Gastrocnemius medialis (tissue), 4 donors: Measurements from ENCODE around the gene WWOX. TPM values are rescaled to one million over a fixed set of nuclear protein-coding genes. Genes with fewer than 3 reads are reported as not detected.

Source experiments
- ATAC-seq, 2 donors: fragments of 150-250 bp; one replicate each; pipeline ENCODE4 v1.9.1; 2016
- DNase-seq, 2 donors: peaks; one replicate each; pipeline ENCODE4 v3.0.0-alpha.2; 2019
- H3K27ac ChIP-seq, 4 donors: fragments of 200-600 bp; sonication (generic); 1 replicate in 1 of 4; 2 replicates in 3 of 4; pipeline ENCODE4 v1.5.1; 2016 to 2018; ENCODE audit warnings: mild to moderate bottlenecking in 2 of 4, moderate library complexity in 1 of 4
- H3K27me3 ChIP-seq, 3 donors: fragments of 200-600 bp; sonication (generic) in 2 of 3; 1 replicate in 1 of 3; 2 replicates in 2 of 3; pipeline versions ENCODE4 v1.5.1 to v1.6.0; 2016 to 2019; ENCODE audit warnings: mild to moderate bottlenecking in 1 of 3, moderate library complexity in 1 of 3
- H3K36me3 ChIP-seq, 2 donors: fragments of 200-600 bp; sonication (generic) in 1 of 2; one replicate each; pipeline ENCODE4 v1.5.1; 2017 to 2018
- H3K4me1 ChIP-seq, 2 donors: fragments of 200-600 bp; sonication (generic) in 1 of 2; one replicate each; pipeline ENCODE4 v1.5.1; 2016 to 2017; ENCODE audit warnings: mild to moderate bottlenecking in 2 of 2
- H3K4me3 ChIP-seq, 4 donors: fragments of 200-600 bp; sonication (generic) in 3 of 4; 1 replicate in 1 of 4; 2 replicates in 3 of 4; pipeline ENCODE4 v1.5.1; 2016 to 2019; ENCODE audit warnings: mild to moderate bottlenecking in 2 of 4
- H3K9me3 ChIP-seq, 3 donors: fragments of 200-600 bp; sonication (generic) in 2 of 3; 1 replicate in 1 of 3; 2 replicates in 2 of 3; pipeline ENCODE4 v1.5.1; 2016 to 2019
- CTCF ChIP-seq, 5 experiments: fragments of 450-650 bp in 3 of 5; fragments of 200-600 bp in 2 of 5; sonication (generic) in 2 of 5; IDR thresholded peaks in 4 of 5; conservative IDR thresholded peaks in 1 of 5; 1 replicate in 4 of 5; 2 replicates in 1 of 5; pipeline ENCODE4 v1.5.1; 2016 to 2019; ENCODE audit warnings: antibody characterized with exemption in 5 of 5, mild to moderate bottlenecking in 3 of 5, moderate library complexity in 3 of 5
- POLR2A ChIP-seq, 2 donors: fragments of 450-650 bp; IDR thresholded peaks; one replicate each; pipeline ENCODE4 v1.6.1; 2017; ENCODE audit warnings: antibody characterized with exemption in 2 of 2, mild to moderate bottlenecking in 2 of 2, moderate library complexity in 2 of 2
- in situ Hi-C, 4 donors: fragments of 200-750 bp; cut with MboI; loops; one replicate each; pipeline versions ENCODE4 v1.15.0 to v1.8.0; 2017; ENCODE audit warnings: low sequenced_read_pairs in 4 of 4
- intact Hi-C: fragments of 100-400 bp; cut with DNase I; formaldehyde crosslinking; loops from one replicate; pipeline ENCODE4 v1.15.1; 2023; ENCODE audit warnings: low total_unique reads
- total RNA-seq, 4 donors: library from RNA; depleted of rRNA; stranded (reverse); fragments of >200 nt; gene quantifications; one replicate each; pipeline versions ENCODE4 v1.1.0 to v1.2.3, GENCODE V29; 2016

WWOX gene
- total RNA-seq, 4 donors from 2014 or later = 3.3 to 13.0 (median 6.0) TPM

GRCh38 chr16:79041206-79041605 is 941.8 kb downstream of the WWOX start:
- ATAC-seq = no peak
- Histone ChIP-seq H3K27ac (no peak overlapping the region), H3K4me1 (peaks cover 0 to 5% of the 10 kb centered on the region in 2 donors), H3K36me3 (no peaks in the 10 kb centered on the region), H3K4me3 (no peak overlapping the region), H3K27me3 (no peaks in the 10 kb centered on the region), H3K9me3 (no peaks in the 10 kb centered on the region)
- in situ Hi-C loops (no loop called here), intact Hi-C loops (no loop called here)
- TF ChIP-seq CTCF (IDR thresholded peaks at IDR 0.05 in 4 of 5, conservative IDR thresholded peaks at IDR 0.05 in 1 of 5) (no peak), POLR2A (IDR thresholded peaks at IDR 0.05) (no peak)
- no peak for DNase-seq

- DNase-seq = no peak
- Histone ChIP-seq H3K9me3 (no peaks in the 10 kb centered on the region), H3K4me1 (peaks cover 0 to 5% of the 10 kb centered on the region in 2 donors), H3K36me3 (no peaks in the 10 kb centered on the region), H3K27ac (no peak overlapping the region), H3K27me3 (no peaks in the 10 kb centered on the region), H3K4me3 (no peak overlapping the region)
- no peak for TF ChIP-seq CTCF (IDR thresholded peaks at IDR 0.05 in 4 of 5, conservative IDR thresholded peaks at IDR 0.05 in 1 of 5)
- TF ChIP-seq POLR2A (IDR thresholded peaks at IDR 0.05) = no peak
- ATAC-seq = no peak
- intact Hi-C loops = no loop called here
- in situ Hi-C loops = no loop called here
These were observed 942.7 kb downstream of the WWOX start for GRCh38 chr16:79042141-79042540.

GRCh38 chr16:79042886-79043285 is 943.4 kb downstream of the WWOX start:
- Histone ChIP-seq H3K4me3 (no peak overlapping the region), H3K27me3 (no peaks in the 10 kb centered on the region), H3K27ac (no peak overlapping the region), H3K4me1 (peaks cover 0 to 3% of the 10 kb centered on the region in 2 donors), H3K9me3 (no peaks in the 10 kb centered on the region), H3K36me3 (no peaks in the 10 kb centered on the region)
- TF ChIP-seq CTCF (IDR thresholded peaks at IDR 0.05 in 4 of 5, conservative IDR thresholded peaks at IDR 0.05 in 1 of 5) (no peak), POLR2A (IDR thresholded peaks at IDR 0.05) (no peak)
- in situ Hi-C loops (no loop called here), intact Hi-C loops (no loop called here)
- ATAC-seq = no peak
- DNase-seq = no peak

GRCh38 chr16:79045191-79045590 is 945.7 kb downstream of the WWOX start:
- no peaks in the 10 kb centered on the region for H3K36me3 ChIP-seq
- no peak overlapping the region for H3K4me3 ChIP-seq
- DNase-seq (no peak), ATAC-seq (no peak)
- in situ Hi-C loops = no loop called here
- H3K27ac ChIP-seq = no peak overlapping the region
- H3K4me1 ChIP-seq = no peaks in the 10 kb centered on the region
- intact Hi-C loops = loop anchor here (5.0 kb wide), 1 partner anchor 543 kb away; no protein-coding TSS in a partner anchor
- H3K9me3 ChIP-seq = no peaks in the 10 kb centered on the region
- TF ChIP-seq POLR2A (IDR thresholded peaks at IDR 0.05) (no peak), CTCF (IDR thresholded peaks at IDR 0.05 in 4 of 5, conservative IDR thresholded peaks at IDR 0.05 in 1 of 5) (no peak)
- no peaks in the 10 kb centered on the region for H3K27me3 ChIP-seq

GRCh38 chr16:79047337-79047736 is 947.9 kb downstream of the WWOX start:
- H3K4me3 ChIP-seq = no peak overlapping the region
- no peak for TF ChIP-seq POLR2A (IDR thresholded peaks at IDR 0.05)
- TF ChIP-seq CTCF (IDR thresholded peaks at IDR 0.05 in 4 of 5, conservative IDR thresholded peaks at IDR 0.05 in 1 of 5) = peak in 1 of 5 experiments; percentile 38
- no peaks in the 10 kb centered on the region for H3K4me1 ChIP-seq
- DNase-seq = no peak
- intact Hi-C loops (loop anchor here (5.0 kb wide), 1 partner anchor 545 kb away; no protein-coding TSS in a partner anchor), in situ Hi-C loops (no loop called here)
- H3K27ac ChIP-seq = no peak overlapping the region
- no peaks in the 10 kb centered on the region for H3K27me3 ChIP-seq
- H3K9me3 ChIP-seq = no peaks in the 10 kb centered on the region
- H3K36me3 ChIP-seq = no peaks in the 10 kb centered on the region
- ATAC-seq = no peak
